ENCODE data around the gene BMF. TPM values are rescaled to one million over a fixed set of nuclear protein-coding genes. Genes with fewer than 3 reads are reported as not detected.
"Not testable (repeated sequence)": the region's sequence is repeated elsewhere in the genome, so short reads cannot be mapped to it uniquely, and the experiment has no call there.

BMF gene
- total and polyA plus RNA-seq, 2 donors (not counting 1 experiment from before 2014, with no cell fraction given) = 2.2 to 8.6 TPM

- H3K79me2 ChIP-seq (ENCODE audit: control insufficient read depth, insufficient read depth, low read length); H3K27ac ChIP-seq (ENCODE audit: insufficient read depth, low read length); H4K20me1 ChIP-seq (ENCODE audit: control insufficient read depth, extremely low read depth, insufficient read depth, low read length); DNase-seq (ENCODE audit: low read depth in 2 of 2); H3K4me2 ChIP-seq (ENCODE audit: extremely low read depth, insufficient read depth, low read length); H3K4me3 ChIP-seq (replicated peaks in 1 of 4; ENCODE audit: control extremely low read depth in 1 of 4, insufficient read depth in 1 of 4, low read depth in 3 of 4, low read length in 4 of 4); H3K27me3 ChIP-seq (ENCODE audit: control insufficient read depth, insufficient read depth, low read length); H3K4me1 ChIP-seq (ENCODE audit: control insufficient read depth, extremely low read depth, insufficient read depth, low read length); H3K9ac ChIP-seq (ENCODE audit: insufficient read depth, low read length); H2AFZ ChIP-seq (ENCODE audit: low read length); H3K36me3 ChIP-seq (ENCODE audit: control insufficient read depth, insufficient read depth, low read length); H3K9me3 ChIP-seq (ENCODE audit: control insufficient read depth, insufficient read depth, low read depth, low read length): not testable (repeated sequence)
Measured at GRCh38 chr15:40123863-40124262, 15.2 kb upstream of the BMF start.

- not testable (repeated sequence) for H4K20me1 ChIP-seq (ENCODE audit: control insufficient read depth, extremely low read depth, insufficient read depth, low read length); H3K9ac ChIP-seq (ENCODE audit: insufficient read depth, low read length); H3K4me2 ChIP-seq (ENCODE audit: extremely low read depth, insufficient read depth, low read length); H3K27ac ChIP-seq (ENCODE audit: insufficient read depth, low read length); H3K4me1 ChIP-seq (ENCODE audit: control insufficient read depth, extremely low read depth, insufficient read depth, low read length); H3K27me3 ChIP-seq (ENCODE audit: control insufficient read depth, insufficient read depth, low read length); DNase-seq (ENCODE audit: low read depth in 2 of 2); H3K79me2 ChIP-seq (ENCODE audit: control insufficient read depth, insufficient read depth, low read length); H2AFZ ChIP-seq (ENCODE audit: low read length); H3K9me3 ChIP-seq (ENCODE audit: control insufficient read depth, insufficient read depth, low read depth, low read length); H3K4me3 ChIP-seq (replicated peaks in 1 of 4; ENCODE audit: control extremely low read depth in 1 of 4, insufficient read depth in 1 of 4, low read depth in 3 of 4, low read length in 4 of 4); H3K36me3 ChIP-seq (ENCODE audit: control insufficient read depth, insufficient read depth, low read length)
Measured at GRCh38 chr15:40122989-40123388, 14.3 kb upstream of the BMF start.

- Histone ChIP-seq H3K9ac (ENCODE audit: insufficient read depth, low read length) (no peak overlapping the region), H3K36me3 (ENCODE audit: control insufficient read depth, insufficient read depth, low read length) (no peaks in the 10 kb centered on the region), H3K4me2 (ENCODE audit: extremely low read depth, insufficient read depth, low read length) (no peak overlapping the region), H3K27ac (ENCODE audit: insufficient read depth, low read length) (no peak overlapping the region), H3K9me3 (ENCODE audit: control insufficient read depth, insufficient read depth, low read depth, low read length) (no peaks in the 10 kb centered on the region), H2AFZ (ENCODE audit: low read length) (no peak overlapping the region), H3K4me3 (replicated peaks in 1 of 4; ENCODE audit: control extremely low read depth in 1 of 4, insufficient read depth in 1 of 4, low read depth in 3 of 4, low read length in 4 of 4) (no peak overlapping the region), H4K20me1 (ENCODE audit: control insufficient read depth, extremely low read depth, insufficient read depth, low read length) (no peaks in the 10 kb centered on the region), H3K79me2 (ENCODE audit: control insufficient read depth, insufficient read depth, low read length) (no peaks in the 10 kb centered on the region), H3K27me3 (ENCODE audit: control insufficient read depth, insufficient read depth, low read length) (peaks cover 4% of the 10 kb centered on the region), H3K4me1 (ENCODE audit: control insufficient read depth, extremely low read depth, insufficient read depth, low read length) (no peaks in the 10 kb centered on the region)
- TF ChIP-seq CTCF (conservative IDR thresholded peaks at IDR 0.05 in 1 of 2, IDR thresholded peaks at IDR 0.05 in 1 of 2; ENCODE audit: low read depth in 1 of 2, low read length in 2 of 2) = no peak
- no peak for TF ChIP-seq EZH2 (IDR thresholded peaks at IDR 0.05; ENCODE audit: low read length, missing control alignments)
- no peak for DNase-seq (ENCODE audit: low read depth in 2 of 2)
Measured at GRCh38 chr15:40121911-40122638, 13.4 kb upstream of the BMF start.

- H3K4me2 ChIP-seq (ENCODE audit: extremely low read depth, insufficient read depth, low read length) = no peak overlapping the region
- H3K9me3 ChIP-seq (ENCODE audit: control insufficient read depth, insufficient read depth, low read depth, low read length) = no peaks in the 10 kb centered on the region
- no peak overlapping the region for H3K4me3 ChIP-seq (replicated peaks in 1 of 4; ENCODE audit: control extremely low read depth in 1 of 4, insufficient read depth in 1 of 4, low read depth in 3 of 4, low read length in 4 of 4)
- H3K27me3 ChIP-seq (ENCODE audit: control insufficient read depth, insufficient read depth, low read length) = peaks cover 19% of the 10 kb centered on the region
- no peaks in the 10 kb centered on the region for H3K79me2 ChIP-seq (ENCODE audit: control insufficient read depth, insufficient read depth, low read length)
- H3K9ac ChIP-seq (ENCODE audit: insufficient read depth, low read length) = no peak overlapping the region
- no peaks in the 10 kb centered on the region for H3K36me3 ChIP-seq (ENCODE audit: control insufficient read depth, insufficient read depth, low read length)
- no peaks in the 10 kb centered on the region for H4K20me1 ChIP-seq (ENCODE audit: control insufficient read depth, extremely low read depth, insufficient read depth, low read length)
- no peak for TF ChIP-seq CTCF (conservative IDR thresholded peaks at IDR 0.05 in 1 of 2, IDR thresholded peaks at IDR 0.05 in 1 of 2; ENCODE audit: low read depth in 1 of 2, low read length in 2 of 2)
- no peak for TF ChIP-seq EZH2 (IDR thresholded peaks at IDR 0.05; ENCODE audit: low read length, missing control alignments)
- no peaks in the 10 kb centered on the region for H3K4me1 ChIP-seq (ENCODE audit: control insufficient read depth, extremely low read depth, insufficient read depth, low read length)
- peak in 1 of 2 donors; percentile 41 for DNase-seq (ENCODE audit: low read depth in 2 of 2)
- H2AFZ ChIP-seq (ENCODE audit: low read length) = no peak overlapping the region
- no peak overlapping the region for H3K27ac ChIP-seq (ENCODE audit: insufficient read depth, low read length)
Measured at GRCh38 chr15:40118473-40118872, 9.8 kb upstream of the BMF start.

Measured in fibroblast of lung (primary cell).